GM19324 (cell line): ENCODE results near the gene SRRM1.

ENCODE experiments used
- ATAC-seq: cut with Tn5 transposase; IDR thresholded peaks from one replicate; pipeline ENCODE4 v1.9.1; 2021; ENCODE audit warnings: mild to moderate bottlenecking, moderate library complexity; ENCODE audit not compliant: unreplicated experiment, low FRiP score

The SRRM1 gene

GRCh38 chr1:24642481-24643362 is at the start of gene SRRM1:
TSS of gene SRRM1 (plus strand) at chr1:24643302. CDS start at chr1:24643327, 25 bp downstream.
- ATAC-seq: peak; percentile 95

- ATAC-seq: no peak
Observed at GRCh38 chr1:24594328-24594598, 48.8 kb upstream of the SRRM1 start.

- ATAC-seq: no peak
Observed at GRCh38 chr1:24596401-24596880, 46.7 kb upstream of the SRRM1 start.

- no peak for ATAC-seq
Observed at GRCh38 chr1:24599265-24599664, 43.8 kb upstream of the SRRM1 start.

- no peak for ATAC-seq
Observed at GRCh38 chr1:24600551-24600950, 42.6 kb upstream of the SRRM1 start.

GRCh38 chr1:24605534-24606295 is 37.4 kb upstream of the SRRM1 start:
- no peak for ATAC-seq

- ATAC-seq: no peak
Observed at GRCh38 chr1:24606296-24606605, 36.9 kb upstream of the SRRM1 start.

GRCh38 chr1:24606621-24607020 is 36.5 kb upstream of the SRRM1 start:
- ATAC-seq: no peak

- ATAC-seq: no peak
Observed at GRCh38 chr1:24609949-24610517, 33.1 kb upstream of the SRRM1 start.

GRCh38 chr1:24619376-24619775 is 23.7 kb upstream of the SRRM1 start:
- no peak for ATAC-seq

GRCh38 chr1:24620678-24621077 is 22.4 kb upstream of the SRRM1 start:
- ATAC-seq: no peak

GRCh38 chr1:24621121-24621520 is 22.0 kb upstream of the SRRM1 start:
- no peak for ATAC-seq

GRCh38 chr1:24622218-24622617 is 20.9 kb upstream of the SRRM1 start:
- no peak for ATAC-seq

- no peak for ATAC-seq
Observed at GRCh38 chr1:24632832-24633175, 10.3 kb upstream of the SRRM1 start.

- no peak for ATAC-seq
Observed at GRCh38 chr1:24635195-24635843, 7.8 kb upstream of the SRRM1 start.

GRCh38 chr1:24636661-24637357 is 6.3 kb upstream of the SRRM1 start:
- ATAC-seq: no peak

GRCh38 chr1:24639094-24639493 is 4.0 kb upstream of the SRRM1 start:
- ATAC-seq: no peak

GRCh38 chr1:24639881-24640280 is 3.2 kb upstream of the SRRM1 start:
- no peak for ATAC-seq

- ATAC-seq: no peak
Observed at GRCh38 chr1:24640288-24640687, 2.8 kb upstream of the SRRM1 start.

GRCh38 chr1:24641646-24642151 is 1.4 kb upstream of the SRRM1 start:
- ATAC-seq: no peak
